ENCODE results near the gene PER2. TPM values are rescaled to one million over a fixed set of nuclear protein-coding genes. Genes with fewer than 3 reads are reported as not detected.

PER2 gene
- total and polyA plus RNA-seq, 7 experiments from 2014 or later = 7.0 to 28.6 (median 13.5) TPM

DNA sequence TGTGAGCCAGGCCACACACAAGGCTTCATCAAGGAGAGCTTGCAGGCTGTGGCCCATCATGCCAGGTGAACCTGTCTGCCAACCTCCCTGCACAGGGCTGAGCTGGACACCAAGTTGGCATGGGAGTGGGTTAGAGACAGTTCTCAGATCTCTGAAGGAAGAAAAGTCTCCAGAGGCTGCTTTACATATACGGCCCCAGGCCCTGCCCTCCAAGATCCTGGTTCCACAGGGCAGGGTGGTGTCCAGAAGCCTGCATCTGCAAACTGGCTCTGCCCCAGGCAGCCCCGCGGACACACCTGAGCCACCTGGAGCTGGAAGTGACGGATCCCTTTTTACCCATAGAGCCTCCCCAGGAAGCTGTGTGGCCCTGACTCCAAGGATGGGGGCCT lies 24.3 kb downstream of the PER2 start:
- H3K4me3 Mint-ChIP-seq = no peak overlapping the region
- peaks cover 4 to 21% (median 6%) of the 10 kb centered on the region in 7 donors for H3K4me1 Mint-ChIP-seq
- no peak overlapping the region for H3K27ac Mint-ChIP-seq
- ChIA-PET CTCF (interaction anchor here (0.6 to 1.7 kb wide), 3 partner anchors 10 to 406 kb away, joined by 3 to 12 read pairs (median 6); no protein-coding TSS in a partner anchor), POLR2A (interaction anchor here (0.8 kb wide), 1 partner anchor 75 kb away, joined by 4 read pairs; no protein-coding TSS in a partner anchor)
- H3K27ac ChIP-seq (ENCODE audit: low read depth, low read length) = no peak overlapping the region
- no peaks in the 10 kb centered on the region for H3K9me3 Mint-ChIP-seq
- DNase-seq (no peak), ATAC-seq (no peak)
- H3K36me3 ChIP-seq (ENCODE audit: control insufficient read depth in 2 of 3, insufficient read depth in 3 of 3, low read length in 3 of 3) = peaks cover 0 to 61% (median 0%) of the 10 kb centered on the region in 3 experiments
- no peaks in the 10 kb centered on the region for H3K4me1 ChIP-seq (ENCODE audit: control insufficient read depth in 2 of 2, insufficient read depth in 2 of 2, low read length in 2 of 2)
- no peaks in the 10 kb centered on the region for H3K27me3 Mint-ChIP-seq
- no peaks in the 10 kb centered on the region for H3K27me3 ChIP-seq (ENCODE audit: control insufficient read depth in 2 of 2, insufficient read depth in 2 of 2, low read length in 2 of 2)
- peaks cover 4 to 28% (median 12%) of the 10 kb centered on the region in 5 donors for H3K36me3 Mint-ChIP-seq
- intact Hi-C loops (cut with micrococcal nuclease) = loop anchor here in 1 of 2 donors (5.0 kb wide), 1 partner anchor 517 kb away; no protein-coding TSS in a partner anchor
- no peak overlapping the region for H3K4me3 ChIP-seq (ENCODE audit: low read length)
- no peaks in the 10 kb centered on the region for H3K9me3 ChIP-seq (ENCODE audit: control insufficient read depth in 2 of 3, low read length in 3 of 3)

GRCh38 chr2:238263204-238264071 lies 25.0 kb downstream of the PER2 start:
- no peaks in the 10 kb centered on the region for H3K4me1 ChIP-seq (ENCODE audit: control insufficient read depth in 2 of 2, insufficient read depth in 2 of 2, low read length in 2 of 2)
- ChIA-PET CTCF (interaction anchor here (0.5 to 1.8 kb wide), 17 partner anchors 10 to 751 kb away, joined by 3 to 12 read pairs (median 3); no protein-coding TSS in a partner anchor), POLR2A (interaction anchor here (1.0 kb wide), 1 partner anchor 405 kb away, joined by 3 read pairs; no protein-coding TSS in a partner anchor)
- ATAC-seq = peak; percentile 75
- intact Hi-C loops (cut with micrococcal nuclease) = loop anchor here (1.0 to 5.0 kb wide), 6 partner anchors 103 to 590 kb away; no protein-coding TSS in a partner anchor
- Mint-ChIP-seq H3K4me3 (no peak overlapping the region), H3K9me3 (no peaks in the 10 kb centered on the region), H3K27ac (peak overlapping the region in 3 of 9 donors; percentile 57 to 80 (median 68)), H3K36me3 (peaks cover 4 to 31% (median 12%) of the 10 kb centered on the region in 5 donors), H3K4me1 (peaks cover 4 to 23% (median 6%) of the 10 kb centered on the region in 7 donors), H3K27me3 (no peaks in the 10 kb centered on the region)
- peaks cover 0 to 61% (median 0%) of the 10 kb centered on the region in 3 experiments for H3K36me3 ChIP-seq (ENCODE audit: control insufficient read depth in 2 of 3, insufficient read depth in 3 of 3, low read length in 3 of 3)
- H3K27ac ChIP-seq (ENCODE audit: low read depth, low read length) = no peak overlapping the region
- no peak overlapping the region for H3K4me3 ChIP-seq (ENCODE audit: low read length)
- H3K9me3 ChIP-seq (ENCODE audit: control insufficient read depth in 2 of 3, low read length in 3 of 3) = no peaks in the 10 kb centered on the region
- peak; percentile 55 to 71 (median 67) for DNase-seq
- H3K27me3 ChIP-seq (ENCODE audit: control insufficient read depth in 2 of 2, insufficient read depth in 2 of 2, low read length in 2 of 2) = no peaks in the 10 kb centered on the region

- peaks cover 4 to 34% (median 9%) of the 10 kb centered on the region in 5 donors for H3K36me3 Mint-ChIP-seq
- H3K9me3 Mint-ChIP-seq = no peaks in the 10 kb centered on the region
- CTCF ChIA-PET = interaction anchor here (0.5 to 1.8 kb wide), 16 partner anchors 19 to 750 kb away, joined by 3 to 12 read pairs (median 4); no protein-coding TSS in a partner anchor
- H3K4me1 Mint-ChIP-seq = peaks cover 4 to 23% (median 6%) of the 10 kb centered on the region in 7 donors
- intact Hi-C loops (cut with micrococcal nuclease) = loop anchor here (1.0 to 5.0 kb wide), 6 partner anchors 102 to 589 kb away; no protein-coding TSS in a partner anchor
- Histone ChIP-seq H3K36me3 (ENCODE audit: control insufficient read depth in 2 of 3, insufficient read depth in 3 of 3, low read length in 3 of 3) (peaks cover 0 to 61% (median 3%) of the 10 kb centered on the region in 3 experiments), H3K27me3 (ENCODE audit: control insufficient read depth in 2 of 2, insufficient read depth in 2 of 2, low read length in 2 of 2) (no peaks in the 10 kb centered on the region), H3K4me3 (ENCODE audit: low read length) (no peak overlapping the region), H3K9me3 (ENCODE audit: control insufficient read depth in 2 of 3, low read length in 3 of 3) (no peaks in the 10 kb centered on the region), H3K27ac (ENCODE audit: low read depth, low read length) (no peak overlapping the region), H3K4me1 (ENCODE audit: control insufficient read depth in 2 of 2, insufficient read depth in 2 of 2, low read length in 2 of 2) (no peaks in the 10 kb centered on the region)
- H3K27ac Mint-ChIP-seq = peak overlapping the region in 1 of 9 donors; percentile 80
- H3K27me3 Mint-ChIP-seq = no peaks in the 10 kb centered on the region
- no peak for DNase-seq
- no peak overlapping the region for H3K4me3 Mint-ChIP-seq
- no peak for ATAC-seq
- POLR2A ChIA-PET = interaction anchor here (1.0 kb wide), 1 partner anchor 404 kb away, joined by 3 read pairs; no protein-coding TSS in a partner anchor
Observed at GRCh38 chr2:238262496-238263122, 25.8 kb downstream of the PER2 start.

DNA sequence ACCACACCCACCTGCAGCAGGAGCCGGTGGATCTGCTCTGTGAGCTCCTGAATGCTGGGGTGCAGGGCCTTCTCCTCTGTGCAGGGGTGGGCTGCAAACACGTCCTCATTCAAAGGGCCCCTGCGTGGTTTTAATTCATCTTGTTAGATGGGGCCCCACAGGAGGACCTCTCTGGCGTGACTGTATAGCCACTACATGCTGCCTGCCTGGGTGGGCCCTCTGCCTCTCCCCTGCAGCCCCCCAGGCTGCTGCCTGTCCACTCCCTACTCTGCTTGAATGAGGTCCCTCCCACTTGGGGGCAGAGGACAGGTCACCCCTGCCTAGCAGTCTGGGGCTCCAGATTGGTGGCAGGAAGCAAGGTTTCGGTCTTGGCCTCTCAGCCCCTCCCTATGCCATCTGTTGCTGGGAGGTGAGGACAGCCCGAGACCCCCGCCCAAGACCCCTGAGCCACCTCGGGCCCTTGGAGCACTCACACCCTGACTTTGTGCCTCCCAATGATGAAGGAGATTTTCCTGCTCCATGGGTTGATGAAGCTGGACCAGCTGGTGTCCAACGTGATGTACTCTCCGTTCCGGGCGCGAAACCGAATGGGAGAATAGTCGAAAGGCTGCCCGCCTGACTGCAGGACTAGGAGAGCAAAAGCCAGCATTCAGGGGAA lies 26.6 kb downstream of the PER2 start:
- Histone ChIP-seq H3K9me3 (ENCODE audit: control insufficient read depth in 2 of 3, low read length in 3 of 3) (no peaks in the 10 kb centered on the region), H3K4me1 (ENCODE audit: control insufficient read depth in 2 of 2, insufficient read depth in 2 of 2, low read length in 2 of 2) (no peaks in the 10 kb centered on the region), H3K27me3 (ENCODE audit: control insufficient read depth in 2 of 2, insufficient read depth in 2 of 2, low read length in 2 of 2) (no peaks in the 10 kb centered on the region), H3K27ac (ENCODE audit: low read depth, low read length) (no peak overlapping the region), H3K36me3 (ENCODE audit: control insufficient read depth in 2 of 3, insufficient read depth in 3 of 3, low read length in 3 of 3) (peaks cover 0 to 54% (median 3%) of the 10 kb centered on the region in 3 experiments), H3K4me3 (ENCODE audit: low read length) (no peak overlapping the region)
- Mint-ChIP-seq H3K36me3 (peaks cover 3 to 30% (median 5%) of the 10 kb centered on the region in 5 donors), H3K27ac (no peak overlapping the region), H3K9me3 (no peaks in the 10 kb centered on the region), H3K4me1 (peaks cover 6 to 19% (median 6%) of the 10 kb centered on the region in 7 donors), H3K4me3 (no peak overlapping the region), H3K27me3 (no peaks in the 10 kb centered on the region)
- ChIA-PET CTCF (interaction anchor here (1.8 kb wide), 1 partner anchor 516 kb away, joined by 5 read pairs; no protein-coding TSS in a partner anchor), POLR2A (interaction anchor here (1.1 kb wide), 1 partner anchor 27 kb away, joined by 3 read pairs; the partner anchor contains the start of gene PER2)
- DNase-seq (no peak), ATAC-seq (no peak)
- intact Hi-C loops (cut with micrococcal nuclease) = loop anchor here (2.0 to 5.0 kb wide), 2 partner anchors 101 to 515 kb away; no protein-coding TSS in a partner anchor

DNA sequence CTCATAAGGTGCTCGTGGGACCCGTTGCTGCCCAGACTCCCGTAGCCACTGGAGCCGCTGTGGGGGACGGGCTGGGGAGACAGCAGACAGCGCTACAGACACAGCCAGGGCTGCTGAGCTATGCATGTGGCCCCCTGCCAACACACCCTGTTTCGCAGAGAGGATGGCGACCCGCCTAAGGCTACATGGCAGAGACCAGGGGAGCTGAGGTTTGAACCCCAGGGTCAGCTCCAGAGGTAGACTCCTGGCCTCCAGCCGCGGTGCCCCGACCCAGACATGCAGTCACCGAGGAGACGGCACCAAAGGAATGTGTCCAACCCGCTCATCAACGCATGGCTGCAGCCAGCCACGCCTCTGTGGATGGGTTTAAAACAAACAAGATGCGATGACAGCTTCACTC lies 27.5 kb downstream of the PER2 start:
- ChIA-PET POLR2A (interaction anchor here (1.1 kb wide), 1 partner anchor 28 kb away, joined by 3 read pairs; the partner anchor contains the start of gene PER2), CTCF (interaction anchor here (1.0 to 1.3 kb wide), 2 partner anchors 292 to 403 kb away, joined by 4 read pairs; no protein-coding TSS in a partner anchor)
- no peaks in the 10 kb centered on the region for H3K9me3 Mint-ChIP-seq
- no peak overlapping the region for H3K27ac ChIP-seq (ENCODE audit: low read depth, low read length)
- no peaks in the 10 kb centered on the region for H3K27me3 Mint-ChIP-seq
- ATAC-seq (no peak), DNase-seq (no peak)
- no peak overlapping the region for H3K4me3 ChIP-seq (ENCODE audit: low read length)
- peaks cover 6 to 19% (median 8%) of the 10 kb centered on the region in 7 donors for H3K4me1 Mint-ChIP-seq
- no peaks in the 10 kb centered on the region for H3K9me3 ChIP-seq (ENCODE audit: control insufficient read depth in 2 of 3, low read length in 3 of 3)
- H3K4me1 ChIP-seq (ENCODE audit: control insufficient read depth in 2 of 2, insufficient read depth in 2 of 2, low read length in 2 of 2) = no peaks in the 10 kb centered on the region
- intact Hi-C loops (cut with micrococcal nuclease) = loop anchor here in 1 of 2 donors (5.0 kb wide), 1 partner anchor 514 kb away; no protein-coding TSS in a partner anchor
- peaks cover 0 to 64% (median 3%) of the 10 kb centered on the region in 3 experiments for H3K36me3 ChIP-seq (ENCODE audit: control insufficient read depth in 2 of 3, insufficient read depth in 3 of 3, low read length in 3 of 3)
- peaks cover 3 to 36% (median 5%) of the 10 kb centered on the region in 5 donors for H3K36me3 Mint-ChIP-seq
- H3K27ac Mint-ChIP-seq = no peak overlapping the region
- H3K27me3 ChIP-seq (ENCODE audit: control insufficient read depth in 2 of 2, insufficient read depth in 2 of 2, low read length in 2 of 2) = no peaks in the 10 kb centered on the region
- H3K4me3 Mint-ChIP-seq = no peak overlapping the region
